Mesenchymal stem cell (in vitro differentiated cells and primary cell): Measurements from ENCODE around the gene SC5D.

Experiments
- DNase-seq: peaks from one replicate; pipeline ENCODE4 v3.0.0-alpha.2; 2013
- H2AFZ ChIP-seq: one replicate; pipeline ENCODE4 v1.6.1; 2013; ENCODE audit warnings: low read depth, mild to moderate bottlenecking, control low read depth, inconsistent platforms, low read length, moderate library complexity
- H2AK5ac ChIP-seq: 2 replicates; pipeline ENCODE4 v1.6.1; 2013; ENCODE audit warnings: low read length, moderate library complexity, mild to moderate bottlenecking, inconsistent platforms; ENCODE audit not compliant: severe bottlenecking
- H2BK120ac ChIP-seq: one replicate; pipeline ENCODE4 v1.6.1; 2013; ENCODE audit warnings: low read depth, mild to moderate bottlenecking, inconsistent platforms, low read length, moderate library complexity
- H2BK12ac ChIP-seq, 2 experiments: one replicate each; pipeline ENCODE4 v1.6.1; 2013; ENCODE audit warnings: inconsistent platforms in 2 of 2, low read length in 2 of 2, mild to moderate bottlenecking in 2 of 2, moderate library complexity in 2 of 2, control low read depth in 1 of 2
- H2BK15ac ChIP-seq: one replicate; pipeline ENCODE4 v1.6.1; 2013; ENCODE audit warnings: mild to moderate bottlenecking, low read depth, inconsistent platforms; ENCODE audit not compliant: poor library complexity, severe bottlenecking
- H2BK5ac ChIP-seq: 2 replicates; pipeline ENCODE4 v1.6.1; 2013; ENCODE audit warnings: low read depth, mild to moderate bottlenecking, low read length, control low read depth, inconsistent platforms; ENCODE audit not compliant: poor library complexity, severe bottlenecking
- H3K14ac ChIP-seq, 2 experiments: one replicate each; pipeline ENCODE4 v1.6.1; 2013; ENCODE audit warnings: inconsistent platforms in 2 of 2, low read length in 2 of 2, control low read depth in 1 of 2, mild to moderate bottlenecking in 1 of 2, moderate library complexity in 1 of 2
- H3K18ac ChIP-seq, 2 experiments: one replicate each; pipeline ENCODE4 v1.6.1; 2013; ENCODE audit warnings: inconsistent platforms in 2 of 2, low read length in 2 of 2, control low read depth in 1 of 2, low read depth in 1 of 2, mild to moderate bottlenecking in 1 of 2
- H3K23ac ChIP-seq, 2 experiments: one replicate each; pipeline ENCODE4 v1.6.1; 2013; ENCODE audit warnings: inconsistent platforms in 2 of 2, low read length in 2 of 2, mild to moderate bottlenecking in 2 of 2, moderate library complexity in 2 of 2, control low read depth in 1 of 2
- H3K27ac ChIP-seq: 2 replicates; pipeline ENCODE4 v1.5.1; 2013; ENCODE audit warnings: mild to moderate bottlenecking, moderate library complexity, low read length, control low read depth, inconsistent platforms; ENCODE audit not compliant: poor library complexity, severe bottlenecking
- H3K27me3 ChIP-seq, 2 experiments: 2 replicates each; pipeline versions ENCODE4 v1.6.1 to v1.7.0; 2013; ENCODE audit warnings: low read length in 2 of 2, mild to moderate bottlenecking in 2 of 2, moderate library complexity in 2 of 2, control low read depth in 1 of 2, inconsistent platforms in 1 of 2; ENCODE audit not compliant: control insufficient read depth in 1 of 2, insufficient read depth in 1 of 2
- H3K36me3 ChIP-seq, 2 experiments: 2 replicates each; pipeline versions ENCODE4 v1.6.1 to v1.7.0; 2013; ENCODE audit warnings: low read length in 2 of 2, control low read depth in 1 of 2, inconsistent platforms in 1 of 2, low read depth in 1 of 2, mild to moderate bottlenecking in 1 of 2; ENCODE audit not compliant: insufficient read depth in 2 of 2, control insufficient read depth in 1 of 2
- H3K4ac ChIP-seq, 2 experiments: one replicate each; pipeline ENCODE4 v1.6.1; 2013; ENCODE audit warnings: inconsistent platforms in 2 of 2, low read length in 2 of 2, mild to moderate bottlenecking in 2 of 2, moderate library complexity in 2 of 2, control low read depth in 1 of 2, low read depth in 1 of 2
- H3K4me1 ChIP-seq: 2 replicates; pipeline ENCODE4 v1.6.1; 2013; ENCODE audit warnings: low read depth, low read length, control low read depth; ENCODE audit not compliant: control insufficient read depth, insufficient read depth
- H3K4me2 ChIP-seq: 2 replicates; pipeline ENCODE4 v1.6.1; 2013; ENCODE audit warnings: low read length, mild to moderate bottlenecking, inconsistent platforms; ENCODE audit not compliant: poor library complexity, severe bottlenecking
- H3K4me3 ChIP-seq, 2 experiments: 2 replicates each; pipeline versions ENCODE4 v1.5.1 to v1.7.0; 2013; ENCODE audit warnings: low read length in 2 of 2, mild to moderate bottlenecking in 2 of 2, control low read depth in 1 of 2, low read depth in 1 of 2; ENCODE audit not compliant: insufficient read depth in 1 of 2
- H3K79me1 ChIP-seq: replicated peaks from 2 replicates; pipeline ENCODE4 v1.6.1; 2013; ENCODE audit warnings: mild to moderate bottlenecking, control low read depth, low read length, inconsistent platforms; ENCODE audit not compliant: poor library complexity, severe bottlenecking
- H3K9ac ChIP-seq: 2 replicates; pipeline ENCODE4 v1.7.0; 2013; ENCODE audit warnings: mild to moderate bottlenecking, low read length, moderate library complexity
- H3K9me3 ChIP-seq: 2 replicates; pipeline ENCODE4 v1.7.0; 2013; ENCODE audit warnings: mild to moderate bottlenecking, low read length; ENCODE audit not compliant: control insufficient read depth
- H4K8ac ChIP-seq: one replicate; pipeline ENCODE4 v1.6.1; 2013; ENCODE audit warnings: inconsistent platforms, mild to moderate bottlenecking, low read length, moderate library complexity
- H4K91ac ChIP-seq: one replicate; pipeline ENCODE4 v1.6.1; 2013; ENCODE audit warnings: mild to moderate bottlenecking, low read length, inconsistent platforms
- WGBS: methylation state at CpG from one replicate; pipeline ENCODE4 v1.1.7; 2013; ENCODE audit warnings: mixed read lengths; 5-methylcytosine and 5-hydroxymethylcytosine counted together

Gene SC5D

GRCh38 chr11:121304759-121305158 is 12.2 kb downstream of the SC5D start:
- Histone ChIP-seq H2AFZ (no peak overlapping the region), H3K23ac (no peak overlapping the region), H2AK5ac (no peak overlapping the region), H3K27me3 (no peaks in the 10 kb centered on the region), H3K9ac (no peak overlapping the region), H4K8ac (no peak overlapping the region), H2BK120ac (no peak overlapping the region), H3K18ac (no peak overlapping the region), H3K4me1 (no peaks in the 10 kb centered on the region), H2BK15ac (no peak overlapping the region), H3K27ac (no peak overlapping the region), H3K14ac (no peak overlapping the region), H4K91ac (no peak overlapping the region), H3K79me1 (peaks cover 16% of the 10 kb centered on the region), H3K9me3 (no peaks in the 10 kb centered on the region), H2BK12ac (no peak overlapping the region), H2BK5ac (no peak overlapping the region), H3K36me3 (peaks cover 9 to 64% of the 10 kb centered on the region in 2 experiments), H3K4ac (no peak overlapping the region), H3K4me2 (no peak overlapping the region), H3K4me3 (no peak overlapping the region)
- no peak for DNase-seq
- WGBS, result no CpG with 5 or more reads among the region's 1 CpG

GRCh38 chr11:121308816-121309215 is 16.2 kb downstream of the SC5D start:
- Histone ChIP-seq H2AFZ (no peak overlapping the region), H2BK15ac (no peak overlapping the region), H3K27ac (no peak overlapping the region), H3K79me1 (peaks cover 2% of the 10 kb centered on the region), H4K91ac (no peak overlapping the region), H2BK120ac (no peak overlapping the region), H3K4ac (no peak overlapping the region), H2AK5ac (no peak overlapping the region), H3K14ac (no peak overlapping the region), H3K4me2 (no peak overlapping the region), H4K8ac (no peak overlapping the region), H3K4me1 (no peaks in the 10 kb centered on the region), H3K36me3 (peaks cover 9 to 64% of the 10 kb centered on the region in 2 experiments), H3K18ac (no peak overlapping the region), H3K23ac (no peak overlapping the region), H2BK5ac (no peak overlapping the region), H3K4me3 (no peak overlapping the region), H2BK12ac (no peak overlapping the region), H3K9me3 (no peaks in the 10 kb centered on the region), H3K27me3 (no peaks in the 10 kb centered on the region), H3K9ac (no peak overlapping the region)
- WGBS, result 94% methylated on average over 1 of the region's 3 CpGs
- no peak for DNase-seq

DNA sequence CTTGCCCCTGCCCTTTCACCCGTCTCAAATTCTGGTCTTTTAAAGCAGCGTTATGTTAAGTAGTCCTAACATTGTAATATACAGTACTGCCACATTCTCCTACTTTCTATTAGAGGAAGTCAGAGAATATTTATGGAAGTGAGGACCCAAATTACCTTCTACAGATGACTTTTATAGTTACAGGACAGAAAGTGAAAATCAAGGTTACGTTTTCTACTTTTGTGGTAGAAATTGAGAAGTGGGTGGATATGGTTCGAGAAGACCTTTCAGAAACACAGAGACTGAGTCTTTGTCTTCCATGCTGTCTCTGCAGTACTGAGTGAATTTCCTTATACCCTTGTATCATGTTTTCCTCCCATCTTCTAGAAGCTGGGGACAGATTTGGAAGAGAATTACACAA is 17.1 kb downstream of the SC5D start:
- WGBS, result 100% methylated on average over 2 of the region's 4 CpGs
- peaks cover 9 to 55% of the 10 kb centered on the region in 2 experiments for H3K36me3 ChIP-seq
- no peaks in the 10 kb centered on the region for H3K4me1 ChIP-seq
- no peak overlapping the region for H3K23ac ChIP-seq
- H2BK12ac ChIP-seq, result no peak overlapping the region
- no peaks in the 10 kb centered on the region for H3K9me3 ChIP-seq
- H2AK5ac ChIP-seq, result no peak overlapping the region
- no peak overlapping the region for H3K18ac ChIP-seq
- no peak overlapping the region for H3K4ac ChIP-seq
- H4K91ac ChIP-seq, result no peak overlapping the region
- H3K79me1 ChIP-seq, result peaks cover 2% of the 10 kb centered on the region
- no peak overlapping the region for H3K4me2 ChIP-seq
- no peak overlapping the region for H2BK15ac ChIP-seq
- no peak overlapping the region for H2AFZ ChIP-seq
- H3K27ac ChIP-seq, result no peak overlapping the region
- H3K4me3 ChIP-seq, result no peak overlapping the region
- H4K8ac ChIP-seq, result no peak overlapping the region
- no peaks in the 10 kb centered on the region for H3K27me3 ChIP-seq
- no peak for DNase-seq
- H2BK5ac ChIP-seq, result no peak overlapping the region
- no peak overlapping the region for H2BK120ac ChIP-seq
- H3K14ac ChIP-seq, result no peak overlapping the region
- H3K9ac ChIP-seq, result no peak overlapping the region

DNA sequence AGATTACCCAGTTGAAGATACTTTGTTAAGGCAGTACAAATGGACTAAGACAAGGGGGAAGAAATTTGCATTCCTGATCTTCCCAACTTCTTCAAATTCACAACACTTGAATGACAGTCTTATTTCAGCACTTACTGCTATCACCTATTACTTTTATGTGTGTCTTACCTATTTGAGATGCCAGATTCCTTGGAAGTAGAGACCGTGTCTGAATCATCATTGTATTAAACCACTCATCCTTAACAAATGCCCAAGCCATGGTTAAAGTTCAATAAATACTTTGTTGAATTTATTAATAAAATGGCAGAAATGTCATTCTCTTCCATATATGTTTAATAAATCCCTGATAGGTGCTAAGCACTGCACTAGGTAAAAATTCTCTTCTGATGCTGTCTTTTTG is 18.3 kb downstream of the SC5D start:
- Histone ChIP-seq H3K14ac (no peak overlapping the region), H3K18ac (no peak overlapping the region), H2BK5ac (no peak overlapping the region), H2BK15ac (no peak overlapping the region), H2AFZ (no peak overlapping the region), H3K36me3 (peaks cover 5 to 45% of the 10 kb centered on the region in 2 experiments), H2BK12ac (no peak overlapping the region), H3K79me1 (no peaks in the 10 kb centered on the region), H3K9me3 (no peaks in the 10 kb centered on the region), H2AK5ac (no peak overlapping the region), H4K91ac (no peak overlapping the region), H3K23ac (no peak overlapping the region), H3K4ac (no peak overlapping the region), H3K4me3 (no peak overlapping the region), H2BK120ac (no peak overlapping the region), H4K8ac (no peak overlapping the region), H3K4me2 (no peak overlapping the region), H3K9ac (no peak overlapping the region), H3K27ac (no peak overlapping the region), H3K27me3 (no peaks in the 10 kb centered on the region), H3K4me1 (no peaks in the 10 kb centered on the region)
- WGBS, result no CpG with 5 or more reads among the region's 1 CpG
- DNase-seq, result no peak
